GM11168 (cell line): Measurements from ENCODE around the gene RAB18.
"Not testable (repeated sequence)": the region's sequence is repeated elsewhere in the genome, so short reads cannot be mapped to it uniquely, and the experiment has no call there.

Experiments
- in situ Hi-C: fragments of 300-500 bp; cut with MboI; formaldehyde crosslinking; loops from one replicate; pipeline ENCODE4 v1.12.0; 2022; ENCODE audit warnings: low sequenced_read_pairs; ENCODE audit not compliant: unreplicated experiment

RAB18 gene

DNA sequence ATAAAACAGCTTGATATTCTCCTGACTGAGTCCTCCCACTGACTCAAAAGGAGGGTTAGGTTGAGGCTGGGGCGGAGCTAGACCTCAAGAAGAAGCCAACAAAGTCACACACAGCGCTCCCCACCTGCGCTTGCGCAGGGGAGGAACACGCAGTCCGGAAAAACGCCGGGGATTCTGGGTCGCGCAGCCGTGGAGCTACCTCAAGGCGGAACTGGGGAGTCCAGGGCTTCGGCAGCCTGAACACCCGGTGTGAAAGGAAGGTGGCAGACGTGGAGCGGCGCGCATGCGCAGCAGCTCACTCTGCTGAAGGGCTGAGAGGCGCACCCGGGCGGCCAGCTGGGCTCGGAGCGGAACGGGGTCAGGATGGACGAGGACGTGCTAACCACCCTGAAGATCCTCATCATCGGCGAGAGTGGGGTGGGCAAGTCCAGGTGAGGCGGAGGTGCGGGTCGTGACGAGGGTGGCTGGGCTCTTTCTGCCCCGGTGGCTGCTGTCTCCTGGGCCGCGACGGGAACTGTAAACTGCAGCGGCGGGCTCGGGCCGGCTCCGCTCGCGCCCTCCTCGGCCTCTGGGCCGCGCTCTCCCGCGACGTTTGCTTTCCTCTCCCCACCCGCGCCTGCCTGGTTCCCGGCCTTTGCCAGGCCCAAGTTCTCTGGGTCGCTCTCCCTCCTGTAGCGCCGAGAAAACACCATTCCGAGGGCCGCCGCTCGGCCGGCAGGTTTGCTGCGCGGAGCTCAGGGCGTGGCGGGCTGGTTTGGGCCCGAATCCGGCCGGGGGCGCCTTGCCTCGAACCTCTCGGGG is at the start of gene RAB18:
Gene RAB18, plus strand, starts transcription at position 298 of the 801 bp plus-strand sequence. Its CDS starts 66 bp downstream, at position 364.
- in situ Hi-C loops: no loop called here

DNA sequence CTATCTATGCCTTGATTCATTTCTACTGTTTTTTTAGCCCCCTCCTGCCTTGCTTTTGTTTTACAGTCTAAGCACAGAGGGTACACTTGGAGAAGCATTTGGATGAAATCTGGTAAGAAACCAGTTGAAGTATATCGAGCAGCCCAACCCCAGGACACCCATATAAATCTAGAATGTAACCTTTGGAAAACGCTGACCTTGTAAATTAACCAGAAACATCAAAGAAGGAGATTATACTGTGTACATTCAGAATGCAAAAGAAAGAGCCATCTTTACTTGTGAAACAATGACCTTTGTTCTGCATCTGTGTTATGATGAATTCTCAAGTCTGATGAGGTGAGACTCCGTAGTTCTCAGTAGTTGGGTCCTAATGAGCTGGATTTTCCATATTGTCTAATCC is 49.3 kb upstream of the RAB18 start:
- in situ Hi-C loops: no loop called here

DNA sequence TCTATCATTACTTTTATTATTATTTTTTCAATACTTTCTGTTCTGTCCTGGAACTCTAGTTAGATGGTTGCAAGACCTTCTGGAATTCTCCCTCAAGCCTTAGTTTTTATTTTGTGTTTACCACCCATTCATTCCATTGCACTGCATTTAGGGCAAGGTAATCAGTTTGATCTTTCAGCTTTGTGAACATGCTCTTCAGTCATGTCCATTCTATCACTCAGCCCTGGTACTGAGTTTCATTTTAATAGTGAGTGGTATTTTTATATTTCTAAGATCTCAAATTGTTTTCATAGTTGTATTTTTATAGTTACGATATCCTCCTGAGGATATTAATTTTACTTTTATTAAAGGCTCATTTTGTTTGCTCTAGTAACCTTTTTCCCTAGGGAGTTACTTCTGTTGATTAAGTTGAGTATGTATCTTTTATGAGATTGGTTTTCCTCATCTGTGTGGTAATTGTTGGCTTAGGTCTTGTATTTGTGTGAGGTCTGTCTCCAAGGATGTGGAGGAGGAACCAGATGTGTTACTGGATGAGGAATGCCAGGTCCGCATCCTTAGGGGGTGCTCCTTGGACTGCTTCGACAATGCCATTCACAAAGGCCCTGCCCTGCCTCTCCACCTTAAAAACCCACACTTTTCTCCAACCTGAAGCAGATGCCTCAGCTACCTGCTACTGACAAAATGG is 46.7 kb upstream of the RAB18 start:
- in situ Hi-C loops: no loop called here

DNA sequence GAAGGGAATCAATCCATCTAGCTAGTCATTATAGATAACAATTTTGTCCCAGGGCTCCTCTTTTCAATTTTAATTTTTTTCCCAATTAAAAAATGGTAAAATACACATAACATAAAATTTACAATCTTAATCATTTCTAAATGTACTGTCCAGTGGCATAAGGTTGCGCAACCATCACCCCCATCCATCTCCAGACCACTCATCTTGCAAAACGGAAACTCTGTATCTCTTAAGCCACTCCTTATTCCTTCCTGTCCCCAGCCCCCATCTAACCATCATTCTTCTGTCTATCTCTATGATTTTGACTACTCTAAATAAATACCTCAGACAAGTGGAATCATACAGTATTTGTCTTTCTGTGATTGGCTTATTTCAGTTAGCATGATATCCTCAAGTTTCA is 46.1 kb upstream of the RAB18 start:
- in situ Hi-C loops: no loop called here

DNA sequence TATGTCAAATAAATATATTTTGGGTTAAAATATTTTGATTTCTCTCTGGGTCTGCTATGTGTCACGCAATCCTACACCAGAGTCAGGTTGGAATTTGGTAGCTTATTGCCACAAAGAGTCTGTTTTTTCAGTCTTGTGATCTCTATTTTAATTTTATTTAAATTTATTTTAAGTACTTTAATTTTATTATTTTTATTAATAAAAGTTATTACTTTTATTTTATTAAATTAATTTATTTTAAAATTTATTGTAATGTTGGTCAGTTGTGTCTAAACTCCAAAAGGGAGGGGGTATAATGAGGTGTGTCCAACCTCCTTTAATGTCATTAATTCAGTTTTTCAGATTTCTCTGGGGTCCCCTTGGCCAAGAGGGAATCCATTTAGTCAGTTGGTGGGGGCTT is 42.8 kb upstream of the RAB18 start:
- in situ Hi-C loops: no loop called here

DNA sequence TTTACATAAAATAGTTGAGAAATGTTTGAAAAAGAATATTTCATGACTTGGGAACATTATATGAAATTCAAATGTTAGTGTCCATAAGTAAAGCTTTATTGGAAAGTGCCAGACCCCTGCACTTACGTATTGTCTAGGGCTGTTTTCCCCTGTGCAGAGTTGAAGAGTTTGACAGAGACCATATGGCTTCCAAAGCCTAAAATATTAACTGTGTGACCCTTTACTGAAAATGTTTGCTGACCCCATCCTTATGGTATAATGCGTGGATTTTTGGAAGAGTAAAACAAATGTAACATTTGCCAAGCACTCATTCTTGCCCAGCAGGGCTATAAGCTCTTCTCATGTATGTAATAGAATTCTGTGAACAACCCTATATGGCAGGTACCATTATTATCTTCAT is 40.1 kb upstream of the RAB18 start:
- in situ Hi-C loops: no loop called here

DNA sequence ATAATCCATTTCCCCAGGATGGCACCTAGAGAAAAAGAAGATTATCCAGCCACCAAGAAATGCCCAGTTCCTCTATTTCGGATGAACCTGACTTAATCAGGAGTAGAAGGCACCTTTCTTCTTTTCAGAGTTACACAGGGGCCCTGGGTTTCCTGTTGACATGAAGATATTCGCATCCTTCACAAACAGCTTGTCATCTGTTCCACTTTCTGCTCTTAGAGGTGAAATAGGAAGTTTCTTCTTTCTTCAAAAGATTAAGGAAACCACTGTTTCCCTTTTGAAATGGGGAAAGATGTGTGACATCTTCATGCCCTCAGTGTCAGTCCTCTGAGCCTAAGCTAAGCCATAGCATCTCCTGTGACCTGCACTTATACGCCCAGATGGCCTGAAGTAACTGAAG is 39.1 kb upstream of the RAB18 start:
- in situ Hi-C loops: no loop called here

DNA sequence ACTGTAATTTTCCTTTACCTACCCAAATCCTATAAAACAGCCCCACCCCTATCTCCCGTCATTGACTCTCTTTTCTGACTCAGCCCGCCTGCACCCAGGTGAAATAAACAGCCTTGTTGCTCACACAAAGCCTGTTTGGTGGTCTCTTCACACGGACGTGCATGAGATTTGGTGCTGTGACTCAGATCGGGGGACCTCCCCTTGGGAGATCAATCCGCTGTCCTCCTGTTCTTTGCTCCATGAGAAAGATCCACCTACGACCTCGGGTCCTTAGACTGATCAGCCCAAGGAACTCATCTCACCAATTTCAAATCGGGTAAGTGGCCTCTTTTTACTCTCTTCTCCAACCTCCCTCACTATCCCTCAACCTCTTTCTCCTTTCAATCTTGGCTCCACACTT is 38.5 kb upstream of the RAB18 start:
- in situ Hi-C loops: not testable (repeated sequence)

DNA sequence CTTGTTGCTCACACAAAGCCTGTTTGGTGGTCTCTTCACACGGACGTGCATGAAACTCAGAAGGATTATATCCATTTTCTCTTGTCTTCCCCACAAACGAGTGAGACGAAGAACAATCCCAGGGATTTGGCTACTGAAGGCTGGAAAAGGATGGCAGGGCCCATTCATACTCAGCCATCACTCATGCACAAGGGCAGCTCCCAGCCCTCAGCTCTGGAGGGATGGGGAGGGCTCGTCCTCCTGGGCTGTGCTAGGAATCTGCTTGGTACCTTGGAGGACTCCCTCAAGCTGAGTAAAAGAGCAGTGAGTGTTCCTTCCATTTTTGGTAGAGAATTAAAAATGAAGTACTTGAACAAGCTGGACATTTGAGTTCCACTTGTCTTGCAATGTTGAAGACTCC is 33.2 kb upstream of the RAB18 start:
- in situ Hi-C loops: no loop called here

DNA sequence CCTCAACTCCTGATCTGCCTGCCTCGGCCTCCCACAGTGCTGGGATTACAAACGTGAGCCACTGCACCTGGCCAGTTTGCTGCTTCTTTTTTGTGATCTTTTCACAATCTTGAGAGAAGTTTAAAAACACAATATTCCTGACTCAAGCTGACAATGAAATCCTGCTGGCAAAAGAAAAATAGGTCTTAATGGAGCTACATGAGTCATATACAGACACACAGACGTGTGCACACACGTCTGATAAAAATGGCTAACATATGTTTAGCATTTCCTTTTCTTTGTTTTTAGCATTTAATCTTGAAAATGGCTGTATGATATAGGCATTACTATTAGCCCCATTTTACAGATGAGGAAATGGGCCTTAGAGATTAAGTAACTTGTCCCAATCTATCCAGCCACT is 29.4 kb upstream of the RAB18 start:
- in situ Hi-C loops: no loop called here

DNA sequence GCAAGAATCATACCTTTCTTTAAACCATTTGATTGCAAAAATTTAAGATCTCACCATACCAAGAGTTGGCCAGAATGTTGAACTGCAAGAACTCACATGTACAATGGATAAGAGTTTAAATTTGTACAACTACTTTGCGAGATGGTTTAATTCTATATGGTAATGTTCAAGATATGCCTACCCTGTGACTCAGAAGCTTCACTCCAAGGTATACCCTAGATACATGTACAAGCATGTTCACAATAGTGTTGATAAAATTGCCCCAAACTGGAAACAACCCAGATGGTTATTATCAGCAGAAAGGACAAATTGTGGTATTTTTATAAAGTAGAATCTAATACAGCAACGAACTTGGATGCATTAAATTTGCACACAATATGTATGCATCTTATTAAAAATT is 25.1 kb upstream of the RAB18 start:
- in situ Hi-C loops: no loop called here

DNA sequence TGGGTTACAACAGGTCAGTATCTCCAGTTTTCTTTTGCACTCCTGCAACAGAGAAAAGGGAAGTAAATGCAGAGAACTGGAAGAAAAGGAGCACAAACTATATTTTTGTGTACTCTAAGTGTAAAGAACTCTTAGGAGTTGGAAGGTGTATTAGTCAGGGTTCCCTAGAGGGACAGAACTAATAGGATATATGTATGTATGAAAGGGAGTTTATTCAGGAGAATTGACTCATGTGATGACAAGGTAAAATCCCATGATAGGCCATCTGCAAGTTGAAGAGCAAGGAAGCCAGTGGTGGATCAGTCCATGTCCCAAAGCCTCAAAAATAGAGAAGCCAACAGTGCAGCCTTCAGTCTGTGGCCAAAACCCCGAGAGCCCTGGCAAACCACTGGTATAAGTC is 22.6 kb upstream of the RAB18 start:
- in situ Hi-C loops: no loop called here

DNA sequence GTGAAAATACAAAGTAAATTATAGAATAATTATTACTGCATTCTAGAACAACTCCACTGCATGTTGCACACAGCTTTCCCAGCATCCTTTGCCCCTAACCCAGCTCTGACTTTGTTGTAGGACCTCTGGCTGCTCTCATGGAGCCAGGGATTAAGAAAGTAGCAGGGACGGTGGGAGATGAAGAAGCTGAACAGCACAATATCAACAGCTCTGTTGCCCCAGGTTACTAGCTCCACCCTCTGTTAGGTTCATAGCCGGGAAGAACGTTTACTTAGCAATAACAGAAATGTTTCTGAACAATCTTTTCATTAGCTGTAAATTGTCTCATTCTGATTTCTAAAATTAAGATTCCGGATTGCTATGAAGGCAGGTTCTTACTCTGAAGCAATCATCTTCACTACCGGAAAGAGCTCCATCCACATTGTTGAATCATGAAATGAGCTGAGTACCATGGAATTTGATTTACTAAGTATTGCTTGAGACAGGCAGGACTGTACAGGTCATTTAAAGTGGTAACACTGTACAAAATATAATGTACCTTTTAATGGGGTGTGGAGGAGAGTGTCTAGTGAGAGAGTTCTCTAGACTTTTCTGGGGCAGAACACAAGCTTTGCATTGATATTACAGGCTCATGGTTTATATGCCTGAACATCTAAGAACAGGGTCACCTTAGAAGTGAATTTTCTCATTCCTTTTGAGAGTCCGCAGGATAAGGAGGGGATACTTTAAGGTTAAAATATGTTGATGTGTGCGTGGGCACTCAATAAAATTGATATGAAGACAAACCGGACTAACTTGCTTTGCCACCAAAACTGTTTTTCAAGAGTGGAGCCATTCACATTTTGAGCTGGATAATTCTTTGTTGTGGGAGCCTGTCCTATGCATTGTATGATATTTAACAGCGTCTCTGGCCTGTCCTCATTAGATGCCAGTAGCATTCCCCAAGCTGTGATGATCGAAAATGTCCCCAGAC is 20.8 kb upstream of the RAB18 start:
- in situ Hi-C loops: no loop called here

DNA sequence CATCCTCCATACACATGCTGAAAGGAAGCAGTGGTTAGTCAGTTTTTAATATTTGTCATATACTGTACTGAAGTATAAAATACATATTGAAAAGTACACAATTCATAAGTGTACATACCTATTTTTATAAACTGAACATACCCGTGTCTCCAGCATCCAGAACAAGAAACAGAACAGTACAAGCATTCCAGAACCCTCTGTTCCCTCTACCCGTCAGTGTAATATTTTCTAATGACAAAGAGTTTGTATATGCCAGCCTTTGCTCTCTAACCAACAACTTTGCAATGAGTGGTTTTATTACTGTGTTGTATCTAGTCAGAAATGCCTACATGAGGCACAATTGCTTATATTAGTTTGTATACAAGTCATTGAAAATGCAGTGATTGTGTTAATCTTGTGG is 18.7 kb upstream of the RAB18 start:
- in situ Hi-C loops: no loop called here

DNA sequence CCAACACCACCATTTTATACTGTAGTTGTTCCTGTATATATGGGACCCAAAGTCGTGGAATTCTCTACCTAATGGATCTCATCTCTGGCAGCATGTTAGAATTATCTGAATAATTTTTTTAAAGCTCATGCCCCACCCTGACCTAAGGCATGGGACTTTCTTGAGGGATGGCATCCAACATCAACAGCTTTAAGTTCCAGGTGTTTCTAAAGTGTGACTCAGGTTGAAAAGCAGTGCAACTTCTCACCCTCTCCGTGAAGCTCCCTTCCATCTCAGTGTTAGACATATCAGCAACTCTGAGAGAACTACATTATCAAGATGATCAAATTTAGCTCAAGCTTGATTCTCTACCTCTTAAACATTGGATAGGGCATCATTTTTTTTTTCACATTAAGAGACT is 18.1 kb upstream of the RAB18 start:
- in situ Hi-C loops: no loop called here

DNA sequence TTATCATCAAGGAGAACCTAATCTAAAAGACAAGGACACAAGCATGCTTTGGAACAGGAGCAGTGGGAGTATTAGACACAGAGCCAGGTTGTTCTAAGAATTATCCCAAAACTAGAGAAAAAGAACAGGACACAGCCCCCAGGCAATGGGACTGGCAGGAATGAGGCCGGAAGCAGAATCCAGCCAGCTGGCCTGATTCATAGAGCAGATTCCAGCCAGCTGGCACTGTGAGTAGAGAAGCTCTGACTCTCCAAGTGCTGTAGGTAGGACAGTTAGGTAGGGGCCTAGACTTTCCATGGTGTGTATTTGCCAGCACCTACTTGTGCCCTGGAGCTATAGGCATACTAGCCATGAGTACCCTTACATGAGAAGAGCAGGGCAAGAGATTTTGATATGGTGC is 13.3 kb upstream of the RAB18 start:
- in situ Hi-C loops: no loop called here

DNA sequence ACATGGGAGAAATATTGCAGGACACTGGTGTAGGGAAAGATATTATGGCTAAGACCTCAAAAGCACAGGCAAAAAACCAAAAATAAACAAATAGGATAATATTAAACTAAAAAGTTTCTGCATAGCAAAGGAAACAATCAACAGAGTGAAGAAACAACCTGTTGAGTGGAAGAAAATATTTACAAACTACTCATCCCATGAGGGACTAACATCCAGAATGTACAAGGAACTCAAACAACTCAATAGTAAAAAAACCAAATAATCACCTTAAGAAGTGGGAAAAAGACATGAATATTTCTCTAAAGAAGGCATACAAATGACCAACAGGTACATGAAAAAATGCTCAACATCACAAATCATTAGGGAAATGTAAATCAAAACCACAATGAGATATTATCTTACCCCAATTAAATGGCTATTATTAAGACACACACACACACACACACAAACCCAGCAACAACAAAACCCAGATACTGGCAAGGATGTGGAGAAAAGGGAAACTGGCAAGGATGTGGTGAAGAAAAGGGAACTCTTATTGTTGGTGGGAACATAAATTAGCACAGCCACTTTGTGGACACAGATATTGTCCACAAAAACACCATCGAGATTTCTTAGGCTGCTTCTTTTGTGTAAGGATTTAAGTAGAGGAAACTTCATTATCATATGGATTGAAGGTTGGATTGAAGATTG is 9.8 kb upstream of the RAB18 start:
- in situ Hi-C loops: no loop called here

DNA sequence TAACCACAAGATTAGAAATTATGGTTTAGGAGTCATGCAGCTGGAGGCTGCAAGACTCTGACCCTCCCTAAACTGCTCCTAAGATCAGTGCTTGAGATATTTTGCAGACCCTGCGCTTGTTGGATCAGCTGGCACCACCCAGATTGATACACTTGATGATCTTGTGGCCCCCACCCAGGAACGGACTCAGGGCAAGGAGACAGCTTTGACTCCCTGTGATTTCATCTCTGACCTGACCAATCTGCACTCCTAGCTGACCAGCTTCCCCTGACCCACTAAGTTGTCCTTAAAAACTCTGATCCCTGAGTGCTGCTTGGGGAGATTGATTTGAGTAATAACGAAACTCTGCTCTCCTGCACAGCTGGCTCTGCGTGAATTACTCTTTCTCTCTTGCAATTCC is 8.0 kb upstream of the RAB18 start:
- in situ Hi-C loops: no loop called here

DNA sequence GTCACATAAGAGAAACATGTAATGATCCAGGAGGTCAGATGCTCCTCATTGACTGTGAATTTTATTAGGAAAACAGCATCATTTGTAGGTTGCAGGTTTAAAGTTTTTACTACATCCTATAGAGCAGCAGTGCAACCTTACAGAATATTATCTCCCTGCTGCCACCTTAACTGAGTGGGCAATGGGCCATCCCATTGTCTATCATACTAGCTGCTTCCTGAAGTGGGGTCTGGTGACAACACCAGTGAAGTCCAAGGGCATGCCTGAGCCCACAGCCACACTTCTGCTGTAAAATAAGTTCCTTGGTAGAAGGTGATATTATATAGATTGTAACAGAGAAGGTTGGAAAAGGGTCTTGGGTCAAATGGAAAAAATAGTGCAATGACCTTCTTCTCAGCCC is 4.0 kb upstream of the RAB18 start:
- in situ Hi-C loops: no loop called here

DNA sequence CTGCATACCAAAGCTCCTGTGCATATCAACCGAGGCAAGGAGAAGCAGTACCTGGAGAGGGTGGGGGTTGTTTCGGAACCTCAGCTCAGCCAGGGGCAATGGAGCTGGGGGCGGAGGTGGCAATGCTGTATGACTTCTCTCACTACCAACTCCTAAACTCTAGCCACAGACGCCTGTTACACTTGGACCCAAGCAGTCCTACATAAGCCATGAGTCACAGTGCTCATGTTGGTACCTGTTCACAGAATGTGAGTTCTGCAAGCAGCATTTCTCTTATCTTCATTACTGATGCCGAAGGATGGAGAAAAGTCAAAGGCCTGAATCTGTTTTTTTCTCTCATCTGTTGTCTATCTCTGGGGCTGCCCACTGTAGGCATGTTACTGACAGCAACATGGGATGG is 3.2 kb upstream of the RAB18 start:
- in situ Hi-C loops: no loop called here
